Peyer's patch (tissue), 4 donors: Measurements from ENCODE around the gene ATP11B. TPM values are rescaled to one million over a fixed set of nuclear protein-coding genes. Genes with fewer than 3 reads are reported as not detected.
A peak's percentile ranks its signal among the peaks of the same experiment; 100 is the strongest.

Experiments used
- DNase-seq, 3 donors: peaks; one replicate each; pipeline ENCODE4 v3.0.0-alpha.2; 2017 to 2019
- H3K27ac ChIP-seq, 4 donors: fragments of 200-600 bp; sonication (generic); one replicate each; pipeline ENCODE4 v1.5.1; 2016 to 2019
- H3K27me3 ChIP-seq, 2 donors: fragments of 200-600 bp; sonication (generic); one replicate each; pipeline ENCODE4 v1.5.1; 2019
- H3K36me3 ChIP-seq, 3 donors: fragments of 200-600 bp; sonication (generic); one replicate each; pipeline ENCODE4 v1.5.1; 2016 to 2019
- H3K4me1 ChIP-seq, 4 donors: fragments of 200-600 bp; sonication (generic); one replicate each; pipeline ENCODE4 v1.5.1; 2016 to 2019
- H3K4me3 ChIP-seq, 4 donors: fragments of 200-600 bp; sonication (generic); 1 replicate in 3 of 4; 2 replicates in 1 of 4; pipeline ENCODE4 v1.5.1; 2016 to 2019; ENCODE audit warnings: mild to moderate bottlenecking in 1 of 4
- H3K9me3 ChIP-seq, 4 donors: fragments of 200-600 bp; sonication (generic); one replicate each; pipeline ENCODE4 v1.5.1; 2016 to 2019; ENCODE audit warnings: mild to moderate bottlenecking in 1 of 4
- CTCF ChIP-seq, 6 experiments: fragments of 450-650 bp in 4 of 6; fragments of 200-600 bp in 2 of 6; sonication (generic) in 1 of 6; IDR thresholded peaks; one replicate each; pipeline ENCODE4 v1.5.1; 2017 to 2019; ENCODE audit warnings: antibody characterized with exemption in 6 of 6, mild to moderate bottlenecking in 3 of 6, moderate library complexity in 1 of 6
- POLR2A ChIP-seq, 2 donors: fragments of 450-650 bp; IDR thresholded peaks; one replicate each; pipeline ENCODE4 v1.5.1; 2017; ENCODE audit warnings: antibody characterized with exemption in 2 of 2, mild to moderate bottlenecking in 2 of 2, moderate library complexity in 2 of 2
- total RNA-seq, 4 donors: library from RNA; depleted of rRNA; stranded (reverse); fragments of >200 nt; gene quantifications; one replicate each; pipeline ENCODE4 v1.1.0, GENCODE V29; 2016

ATP11B gene
- total RNA-seq, 4 donors from 2014 or later, result 93.3 to 145 (median 116) TPM

GRCh38 chr3:182892226-182892625 lies 98.9 kb downstream of the ATP11B start:
- Histone ChIP-seq H3K9me3 (no peaks in the 10 kb centered on the region), H3K4me1 (no peaks in the 10 kb centered on the region), H3K4me3 (no peak overlapping the region), H3K27ac (no peak overlapping the region), H3K27me3 (no peaks in the 10 kb centered on the region), H3K36me3 (peaks cover 0 to 38% (median 0%) of the 10 kb centered on the region in 3 donors)
- TF ChIP-seq POLR2A (IDR thresholded peaks at IDR 0.05) (no peak), CTCF (IDR thresholded peaks at IDR 0.05) (no peak)
- no peak for DNase-seq

- H3K36me3 ChIP-seq, result peaks cover 0 to 38% (median 0%) of the 10 kb centered on the region in 3 donors
Observed at GRCh38 chr3:182895513-182896112, 102.3 kb downstream of the ATP11B start.

GRCh38 chr3:182896553-182896952 lies 103.2 kb downstream of the ATP11B start:
- TF ChIP-seq POLR2A (IDR thresholded peaks at IDR 0.05) (no peak), CTCF (IDR thresholded peaks at IDR 0.05) (no peak)
- Histone ChIP-seq H3K4me3 (no peak overlapping the region), H3K9me3 (no peaks in the 10 kb centered on the region), H3K27me3 (no peaks in the 10 kb centered on the region), H3K36me3 (peaks cover 0 to 38% (median 0%) of the 10 kb centered on the region in 3 donors), H3K4me1 (no peaks in the 10 kb centered on the region), H3K27ac (no peak overlapping the region)
- no peak for DNase-seq

More at GRCh38 chr3:182895513-182896112, 102.3 kb downstream of the ATP11B start:
- H3K27me3 ChIP-seq, result no peaks in the 10 kb centered on the region
- no peak overlapping the region for H3K4me3 ChIP-seq
- H3K9me3 ChIP-seq, result no peaks in the 10 kb centered on the region
- no peaks in the 10 kb centered on the region for H3K4me1 ChIP-seq
- TF ChIP-seq CTCF (IDR thresholded peaks at IDR 0.05) (no peak), POLR2A (IDR thresholded peaks at IDR 0.05) (no peak)
- H3K27ac ChIP-seq, result no peak overlapping the region
- DNase-seq, result peak in 2 of 3 donors; percentile 50 to 55

GRCh38 chr3:182902236-182902635 lies 108.9 kb downstream of the ATP11B start:
- Histone ChIP-seq H3K27me3 (no peaks in the 10 kb centered on the region), H3K9me3 (no peaks in the 10 kb centered on the region), H3K36me3 (peaks cover 0 to 82% (median 0%) of the 10 kb centered on the region in 3 donors), H3K27ac (no peak overlapping the region), H3K4me1 (no peaks in the 10 kb centered on the region), H3K4me3 (no peak overlapping the region)
- no peak for TF ChIP-seq CTCF (IDR thresholded peaks at IDR 0.05)
- no peak for TF ChIP-seq POLR2A (IDR thresholded peaks at IDR 0.05)
- no peak for DNase-seq

GRCh38 chr3:182904164-182904563 lies 110.9 kb downstream of the ATP11B start:
- Histone ChIP-seq H3K27me3 (no peaks in the 10 kb centered on the region), H3K4me1 (no peaks in the 10 kb centered on the region), H3K9me3 (no peaks in the 10 kb centered on the region), H3K36me3 (peaks cover 0 to 63% (median 0%) of the 10 kb centered on the region in 3 donors), H3K27ac (no peak overlapping the region), H3K4me3 (no peak overlapping the region)
- TF ChIP-seq CTCF (IDR thresholded peaks at IDR 0.05) (no peak), POLR2A (IDR thresholded peaks at IDR 0.05) (no peak)
- no peak for DNase-seq
